Dedifferentiated amniotic fluid mesenchymal stem cell (primary cell): ENCODE results near the gene CENPA.
"Not testable (repeated sequence)": the region's sequence is repeated elsewhere in the genome, so short reads cannot be mapped to it uniquely, and the experiment has no call there.

Source experiments
- DNase-seq: peaks from one replicate; pipeline ENCODE4 v3.0.0-alpha.2; 2016; ENCODE audit errors: extremely low spot score

Gene CENPA

DNA sequence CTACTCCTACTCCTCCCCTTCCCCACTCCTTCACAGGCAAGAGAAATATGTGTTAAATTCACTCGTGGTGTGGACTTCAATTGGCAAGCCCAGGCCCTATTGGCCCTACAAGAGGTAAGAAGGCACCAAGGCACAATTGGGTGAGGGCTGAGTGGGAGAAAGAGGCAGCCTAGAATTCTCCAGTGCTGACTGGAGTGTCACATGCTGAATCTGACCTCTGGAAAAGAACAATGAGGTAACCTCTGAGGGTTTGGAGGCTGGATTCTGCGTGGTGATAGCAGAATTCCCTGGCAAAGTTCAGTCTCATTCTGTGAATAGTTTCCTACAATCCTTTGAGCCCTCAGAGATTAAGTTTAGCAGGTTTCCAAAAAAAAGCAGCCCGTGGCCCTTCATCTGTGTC lies 6.9 kb downstream of the CENPA start:
- no peak for DNase-seq

- no peak for DNase-seq
These were observed 7.7 kb downstream of the CENPA start for GRCh38 chr2:26793518-26793917.

DNA sequence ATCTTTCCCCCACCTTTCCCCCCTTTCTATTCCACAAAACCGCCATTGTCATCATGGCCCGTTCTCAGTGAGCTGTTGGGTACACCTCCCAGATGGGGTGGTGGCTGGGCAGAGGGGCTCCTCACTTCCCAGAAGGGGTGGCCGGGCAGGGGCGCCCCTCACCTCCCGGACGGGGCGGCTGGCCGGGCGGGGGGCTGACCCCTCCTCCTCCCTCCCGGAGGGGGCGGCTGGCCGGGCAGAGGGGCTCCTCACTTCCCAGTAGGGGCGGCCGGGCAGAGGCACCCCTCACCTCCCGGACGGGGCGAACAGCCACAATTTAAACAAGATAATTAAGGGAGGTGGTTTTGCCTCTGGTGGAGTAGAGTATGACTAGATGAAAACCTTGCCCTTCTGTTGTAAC lies 9.3 kb downstream of the CENPA start:
- not testable (repeated sequence) for DNase-seq

DNA sequence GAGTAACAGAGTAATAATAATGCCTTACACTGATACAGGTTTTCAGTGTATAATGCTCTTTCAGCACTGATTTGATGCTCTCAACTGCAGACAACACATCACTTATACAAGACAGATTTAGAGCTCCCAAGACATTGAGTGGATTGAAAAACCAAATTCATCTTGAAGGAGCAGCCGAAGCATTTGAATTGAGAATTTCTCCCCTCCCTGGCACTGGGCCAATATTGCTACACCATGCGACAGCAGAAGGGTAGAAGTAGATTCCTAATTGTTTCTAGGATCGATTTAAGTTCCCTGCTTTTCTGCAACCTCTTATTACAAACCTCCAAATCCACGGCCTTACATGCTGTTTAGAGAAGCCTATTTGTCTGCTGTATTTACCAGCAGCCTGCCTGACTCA lies 15.5 kb downstream of the CENPA start:
- DNase-seq = no peak

GRCh38 chr2:26801796-26802195 lies 15.9 kb downstream of the CENPA start:
- DNase-seq = no peak

- DNase-seq = no peak
These were observed 19.4 kb downstream of the CENPA start for GRCh38 chr2:26805241-26805676.

- DNase-seq = no peak
These were observed 22.1 kb downstream of the CENPA start for GRCh38 chr2:26807788-26808460.

- no peak for DNase-seq
These were observed 23.4 kb downstream of the CENPA start for GRCh38 chr2:26809211-26809610.

- no peak for DNase-seq
These were observed 24.2 kb downstream of the CENPA start for GRCh38 chr2:26809876-26810577.

DNA sequence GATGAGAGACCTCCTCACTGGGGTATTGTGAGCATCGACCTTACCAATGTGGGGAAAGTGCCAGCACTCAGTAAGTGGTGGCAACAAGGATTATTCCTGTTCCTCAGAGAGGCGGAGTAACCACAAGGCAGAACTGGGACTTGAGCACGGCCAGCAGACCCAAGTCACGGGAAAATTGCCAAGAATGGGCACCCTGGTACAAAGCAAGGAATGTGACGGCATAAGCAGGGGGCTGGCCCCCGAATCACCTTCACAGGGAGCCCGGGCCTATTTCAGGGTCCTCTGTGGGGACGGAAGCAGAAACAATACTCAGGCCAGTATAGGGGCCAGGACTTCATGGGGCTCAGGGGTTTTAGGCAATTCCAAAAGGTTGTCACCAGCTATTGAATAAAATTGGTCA lies 25.4 kb downstream of the CENPA start:
- DNase-seq = no peak

- no peak for DNase-seq
These were observed 26.2 kb downstream of the CENPA start for GRCh38 chr2:26811791-26812694.

- DNase-seq = no peak
These were observed 26.9 kb downstream of the CENPA start for GRCh38 chr2:26812731-26813130.

- not testable (repeated sequence) for DNase-seq
These were observed 28.4 kb downstream of the CENPA start for GRCh38 chr2:26814072-26814765.

- no peak for DNase-seq
These were observed 31.0 kb downstream of the CENPA start for GRCh38 chr2:26816893-26817292.

- DNase-seq = no peak
These were observed 32.4 kb downstream of the CENPA start for GRCh38 chr2:26818255-26818654.

DNA sequence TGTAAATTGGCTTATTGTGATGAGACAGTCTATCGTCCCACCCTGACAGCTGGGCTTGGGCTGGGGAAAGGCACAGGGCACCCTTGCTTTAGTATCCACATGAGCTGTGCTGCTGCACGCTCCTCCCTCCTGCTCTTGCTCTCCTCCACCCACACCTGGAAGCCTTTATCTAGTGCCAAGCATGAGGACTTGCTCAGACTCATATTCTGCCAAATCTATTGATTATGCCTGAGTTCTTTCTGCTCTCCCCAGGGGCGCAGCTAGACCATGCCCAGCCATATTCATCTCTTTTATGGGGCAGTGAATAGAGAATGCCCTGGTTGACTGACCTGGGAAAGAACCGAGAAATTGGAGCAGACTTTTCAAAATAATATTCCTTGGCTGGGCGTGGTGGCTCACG lies 33.1 kb downstream of the CENPA start:
- no peak for DNase-seq

GRCh38 chr2:26820932-26821331 lies 35.1 kb downstream of the CENPA start:
- DNase-seq = no peak

DNA sequence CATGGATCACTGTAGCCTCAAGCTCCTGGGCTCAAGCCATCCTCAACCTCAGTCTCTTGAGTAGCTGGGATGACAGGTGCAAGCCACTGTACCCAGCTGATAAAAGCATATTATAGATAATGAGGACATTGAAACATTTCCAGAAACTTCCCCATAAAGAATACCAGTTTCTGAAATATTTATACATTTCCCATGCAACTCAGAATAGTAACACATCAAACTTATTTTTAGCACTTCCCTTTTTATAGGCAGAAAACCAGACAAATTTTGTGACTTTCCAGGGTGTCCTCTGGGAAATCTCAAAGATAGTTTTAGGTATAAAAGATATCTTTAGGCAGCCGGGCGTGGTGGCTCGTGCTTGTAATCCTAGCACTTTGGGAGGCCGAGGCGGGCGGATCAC lies 37.0 kb downstream of the CENPA start:
- no peak for DNase-seq

- no peak for DNase-seq
These were observed 52.5 kb downstream of the CENPA start for GRCh38 chr2:26838121-26838906.

GRCh38 chr2:26840937-26841610 lies 55.2 kb downstream of the CENPA start:
- no peak for DNase-seq

DNA sequence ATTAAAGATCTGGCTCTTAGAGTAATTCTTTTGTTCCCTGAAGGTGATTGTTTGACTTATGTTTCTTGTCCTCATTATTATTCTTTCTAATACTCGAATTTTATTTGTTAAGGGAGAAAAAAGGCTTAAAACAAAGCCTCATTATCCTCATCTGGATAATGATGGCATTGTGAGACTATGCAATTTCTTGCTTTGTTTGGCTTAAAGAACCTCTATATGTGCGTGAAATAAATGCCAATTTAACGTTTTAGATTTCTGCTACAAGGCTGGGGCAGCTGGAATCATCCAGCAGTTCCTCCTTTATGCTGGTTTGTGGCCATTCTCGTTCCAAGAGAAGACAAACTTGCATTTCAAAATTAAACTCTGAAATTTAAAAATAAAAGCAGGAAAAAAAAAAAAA lies 57.2 kb downstream of the CENPA start:
- no peak for DNase-seq
